ENCODE results near the gene MRPS27.

DNA sequence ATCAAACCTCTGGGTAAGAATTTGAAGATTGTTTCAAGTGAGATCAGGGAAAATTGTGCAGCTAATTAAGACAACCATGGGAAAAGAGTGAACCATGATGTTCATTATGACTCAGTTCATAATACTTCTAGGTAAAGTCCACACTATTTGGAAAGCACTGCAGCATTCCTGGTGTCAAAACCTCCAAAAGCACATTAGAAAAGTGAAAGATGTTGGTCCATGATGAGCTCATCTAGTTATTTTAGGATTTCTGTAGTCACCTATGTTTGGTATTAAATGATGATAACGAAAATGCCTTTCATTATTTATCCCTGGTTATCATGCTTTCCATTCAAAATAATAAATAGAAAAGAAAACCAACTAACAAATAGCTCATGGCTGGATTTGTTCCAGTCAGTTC, 49.3 kb upstream of the MRPS27 start:
- TF ChIP-seq POLR2AphosphoS5 (IDR thresholded peaks at IDR 0.05) (no peak), POLR2A (IDR thresholded peaks at IDR 0.05) (no peak)
- TF ChIP-seq, protein P1, sequence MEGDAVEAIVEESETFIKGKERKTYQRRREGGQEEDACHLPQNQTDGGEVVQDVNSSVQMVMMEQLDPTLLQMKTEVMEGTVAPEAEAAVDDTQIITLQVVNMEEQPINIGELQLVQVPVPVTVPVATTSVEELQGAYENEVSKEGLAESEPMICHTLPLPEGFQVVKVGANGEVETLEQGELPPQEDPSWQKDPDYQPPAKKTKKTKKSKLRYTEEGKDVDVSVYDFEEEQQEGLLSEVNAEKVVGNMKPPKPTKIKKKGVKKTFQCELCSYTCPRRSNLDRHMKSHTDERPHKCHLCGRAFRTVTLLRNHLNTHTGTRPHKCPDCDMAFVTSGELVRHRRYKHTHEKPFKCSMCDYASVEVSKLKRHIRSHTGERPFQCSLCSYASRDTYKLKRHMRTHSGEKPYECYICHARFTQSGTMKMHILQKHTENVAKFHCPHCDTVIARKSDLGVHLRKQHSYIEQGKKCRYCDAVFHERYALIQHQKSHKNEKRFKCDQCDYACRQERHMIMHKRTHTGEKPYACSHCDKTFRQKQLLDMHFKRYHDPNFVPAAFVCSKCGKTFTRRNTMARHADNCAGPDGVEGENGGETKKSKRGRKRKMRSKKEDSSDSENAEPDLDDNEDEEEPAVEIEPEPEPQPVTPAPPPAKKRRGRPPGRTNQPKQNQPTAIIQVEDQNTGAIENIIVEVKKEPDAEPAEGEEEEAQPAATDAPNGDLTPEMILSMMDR (IDR thresholded peaks at IDR 0.05) = no peak

Measured in transverse colon (tissue), 4 donors.